ENCODE measurements around the gene UMODL1.
"Not testable (repeated sequence)": the region's sequence is repeated elsewhere in the genome, so short reads cannot be mapped to it uniquely, and the experiment has no call there.

Gene UMODL1

DNA sequence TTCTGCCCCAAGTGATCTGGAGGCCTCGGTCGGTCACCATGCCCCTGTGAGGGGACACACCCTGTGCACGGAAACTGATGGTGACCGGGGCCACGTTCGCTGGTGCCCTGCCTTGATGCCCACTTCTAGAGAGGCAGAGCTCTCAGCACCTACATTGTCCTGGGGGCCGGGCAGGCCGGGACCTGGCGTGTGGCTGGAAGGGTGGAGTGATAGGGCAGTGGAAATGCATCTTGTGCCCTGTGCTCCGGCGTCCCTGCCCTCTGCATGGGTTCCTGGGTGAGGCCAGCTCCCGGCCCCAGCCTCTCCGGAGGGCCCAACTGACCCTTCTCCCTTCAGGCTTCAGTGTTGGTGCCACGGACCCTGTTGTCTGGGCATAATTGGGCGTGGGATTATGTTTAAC lies 11.0 kb upstream of the UMODL1 start:
- no peak for DNase-seq

DNA sequence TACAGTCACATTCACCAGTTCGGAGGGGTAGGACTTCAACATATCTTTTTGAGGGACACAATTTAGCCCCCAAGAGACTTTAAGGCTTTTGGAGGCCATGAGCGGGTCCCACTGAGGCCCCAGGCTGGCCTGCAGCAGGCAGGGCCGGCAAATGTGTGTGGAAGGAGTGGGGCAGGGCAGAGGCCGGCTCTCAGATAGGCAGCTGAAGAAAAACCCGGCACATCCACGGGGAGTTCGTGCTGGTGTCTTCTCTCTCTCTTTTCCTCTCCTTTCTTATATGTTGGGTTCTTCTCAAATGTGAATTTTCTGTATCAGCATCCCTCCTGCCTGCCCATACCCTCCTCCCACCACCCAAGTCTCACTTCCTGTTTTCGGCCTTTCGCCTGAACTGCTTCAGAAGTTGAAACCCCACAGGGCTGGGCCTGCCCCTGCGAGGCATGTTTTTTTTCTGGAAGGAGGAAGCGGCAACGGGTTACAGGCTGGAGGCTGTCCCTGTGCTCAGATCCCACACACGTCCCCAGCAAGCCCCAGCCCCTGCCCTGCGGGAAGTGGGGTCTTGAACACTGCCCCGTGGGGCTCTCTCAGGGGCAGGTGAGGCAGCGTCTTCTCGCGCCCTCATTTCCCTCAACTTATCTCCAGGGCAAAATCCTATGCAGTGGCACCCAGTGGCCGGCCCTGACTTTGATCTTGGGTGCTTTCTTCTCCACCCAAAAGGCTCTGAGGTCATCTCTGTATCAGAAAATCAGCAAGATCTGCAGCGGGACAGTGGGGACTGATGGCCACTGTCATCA lies 9.7 kb upstream of the UMODL1 start:
- DNase-seq = peak; percentile 38 to 73

DNA sequence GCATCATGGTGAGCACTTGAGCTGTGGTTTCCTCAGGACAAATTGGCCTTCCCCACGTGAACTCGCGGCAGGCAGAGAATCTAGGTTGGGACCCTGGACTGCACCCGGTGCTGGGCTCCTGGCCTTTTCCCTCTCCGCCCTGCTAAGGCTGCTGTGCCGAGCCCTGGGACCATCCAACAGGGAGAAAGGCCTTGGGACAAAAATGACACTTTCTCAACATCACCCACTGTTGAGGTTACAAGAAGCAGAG lies 9.2 kb upstream of the UMODL1 start:
- DNase-seq = no peak

DNA sequence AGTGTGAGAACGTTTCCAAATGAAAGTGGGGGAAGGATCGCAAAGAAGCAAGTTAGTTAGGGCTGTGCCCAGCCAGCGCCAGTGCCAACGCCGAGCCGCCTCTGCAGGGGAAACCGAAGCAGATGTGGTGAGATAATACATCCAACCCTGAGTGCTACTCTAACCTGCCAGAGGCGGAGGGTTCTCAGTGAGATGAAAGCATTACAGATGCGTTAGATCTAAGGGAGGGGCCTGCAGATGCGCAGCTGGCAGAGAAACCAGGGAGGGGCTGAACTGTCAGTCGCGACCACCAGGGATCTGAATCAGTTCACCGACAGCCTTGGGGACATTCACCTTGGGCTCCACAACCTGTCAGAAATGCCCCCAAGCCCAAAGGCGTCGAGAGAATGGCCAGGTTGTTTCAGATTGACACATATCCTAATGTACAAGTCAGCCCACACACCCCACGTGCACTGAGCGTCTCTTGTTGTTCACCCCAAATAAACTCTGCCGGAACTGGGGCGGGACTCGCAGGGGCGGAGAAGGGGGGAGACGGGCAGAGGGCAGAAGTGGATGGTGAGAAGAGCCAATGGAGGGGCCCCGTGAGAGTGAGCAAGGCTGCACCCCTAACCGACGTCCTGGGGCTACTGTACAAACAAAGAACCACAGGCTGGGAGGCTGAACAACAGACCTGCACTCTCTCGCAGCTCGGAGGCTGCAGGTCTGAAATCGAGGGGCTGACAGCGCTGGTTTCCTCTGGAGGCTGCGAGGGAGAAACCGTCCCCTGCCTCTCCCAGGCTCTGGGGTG lies 8.7 kb upstream of the UMODL1 start:
- DNase-seq = peak; percentile 90 to 93

DNA sequence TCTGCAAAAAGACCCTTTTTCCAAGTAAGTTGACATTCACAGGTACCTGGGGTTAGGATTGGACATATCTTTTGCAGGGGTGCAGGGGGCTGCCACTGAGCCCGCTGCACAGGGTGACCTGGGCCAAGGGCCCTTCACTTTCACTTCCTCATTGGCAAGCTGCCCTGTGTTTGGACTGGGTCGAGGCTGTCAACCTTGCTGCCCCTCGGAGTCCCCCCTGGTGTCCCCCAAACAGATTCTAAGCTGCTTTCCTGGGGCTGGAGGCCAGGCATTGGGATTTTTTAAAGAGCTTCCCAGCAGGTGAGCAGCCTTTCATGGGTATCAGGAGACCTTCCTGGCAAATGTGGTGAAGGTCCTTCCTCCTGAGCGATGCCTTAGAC lies 7.9 kb upstream of the UMODL1 start:
- peak; percentile 31 to 46 for DNase-seq

DNA sequence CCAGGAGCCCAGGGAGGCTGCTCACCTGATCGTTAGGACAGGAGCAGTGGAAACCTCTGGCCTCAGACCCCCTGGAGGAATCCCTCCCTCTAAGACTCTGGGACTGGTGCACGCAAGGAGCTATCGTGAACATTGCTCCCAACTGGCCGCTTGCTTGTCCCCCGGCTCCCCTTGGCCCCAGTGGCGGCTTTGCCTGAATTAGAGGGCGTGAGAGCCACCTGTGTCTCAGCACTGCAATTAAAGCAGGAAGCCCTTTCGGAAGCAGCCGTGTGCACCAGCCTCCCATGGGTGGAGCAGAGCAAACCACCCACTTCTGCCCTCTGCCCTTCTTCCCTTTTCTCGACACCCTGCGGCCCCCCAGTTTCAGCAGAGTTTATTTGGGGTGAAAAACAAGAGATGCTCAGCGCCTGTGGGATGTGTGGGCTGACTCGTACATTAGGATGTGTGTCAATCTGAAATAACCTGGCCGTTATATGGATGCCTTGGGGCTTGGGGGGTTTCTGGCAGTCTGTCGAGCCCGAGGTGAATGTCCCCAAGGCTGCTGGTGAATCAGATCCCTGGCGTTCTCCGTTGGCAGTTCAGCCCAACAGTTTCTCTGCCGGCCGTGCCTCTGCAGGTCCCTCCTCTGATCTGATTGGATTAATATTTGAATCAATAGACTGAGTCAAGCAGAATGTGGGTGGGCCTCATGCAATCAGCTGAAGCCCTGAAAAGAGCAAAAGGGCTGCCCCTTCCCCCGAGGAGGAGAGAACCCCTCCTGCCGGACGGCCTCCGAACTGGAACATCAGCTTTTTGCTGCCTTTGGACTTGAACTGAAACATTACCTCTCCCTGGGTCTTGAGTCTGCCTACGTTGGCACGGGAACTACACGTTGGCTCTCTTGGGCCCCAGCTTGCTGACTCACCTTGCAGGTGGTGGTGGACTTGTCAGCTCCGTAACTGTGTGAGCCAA lies 7.3 kb upstream of the UMODL1 start:
- peak; percentile 60 to 64 for DNase-seq

DNA sequence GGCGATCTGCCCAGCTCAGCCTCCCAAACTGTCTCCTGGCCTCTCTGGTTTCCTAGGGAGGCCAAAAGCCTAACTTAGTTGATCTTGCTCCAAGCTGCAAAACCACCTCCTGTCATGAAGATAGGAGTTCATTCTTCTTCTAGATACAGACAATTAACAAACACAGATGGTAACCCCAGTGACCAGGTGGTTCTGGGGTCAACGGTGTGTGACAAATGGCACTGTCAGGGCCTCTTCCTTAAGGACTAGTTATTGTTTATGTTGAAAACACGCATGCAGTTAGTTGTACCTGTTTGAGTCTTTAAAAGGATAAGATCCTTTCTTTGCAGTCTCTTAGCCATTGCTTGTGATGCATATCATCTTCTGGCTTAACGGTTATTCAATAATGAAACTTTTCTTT lies 4.6 kb upstream of the UMODL1 start:
- no peak for DNase-seq

DNA sequence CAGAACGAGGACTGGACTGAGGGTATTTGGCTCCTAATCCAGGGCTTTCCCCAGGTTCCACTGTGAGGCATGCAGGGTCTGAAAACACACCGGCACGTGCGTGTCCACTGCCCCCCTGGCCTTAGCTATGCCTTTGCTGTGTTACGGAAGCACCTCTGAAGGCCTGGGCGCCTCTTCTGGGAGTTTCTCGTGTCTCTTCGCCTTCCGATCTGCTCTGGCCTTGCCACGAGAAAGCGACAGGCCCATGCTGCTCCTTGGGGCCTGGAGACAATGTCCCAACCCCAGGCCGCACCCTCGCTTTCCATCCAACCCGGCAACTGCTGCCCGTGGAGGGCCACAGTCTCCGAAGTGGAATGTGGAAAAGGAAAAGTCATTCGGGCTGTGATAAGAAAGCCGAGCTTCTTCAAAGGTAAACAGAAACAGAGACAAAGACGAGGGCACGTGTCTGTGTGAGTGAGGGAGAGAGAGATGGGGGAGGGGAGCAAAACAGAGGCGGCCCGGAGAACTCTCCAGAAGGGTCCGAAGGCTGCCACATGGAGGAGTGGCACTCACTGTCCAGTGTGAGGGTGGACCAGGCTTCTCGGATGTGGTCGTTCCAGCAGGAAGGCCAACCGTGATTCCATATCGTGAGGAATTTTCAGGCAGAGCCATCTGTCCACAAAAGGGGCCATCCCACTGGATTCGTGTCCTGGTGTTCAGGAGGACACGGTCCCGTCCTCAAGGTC lies 3.4 kb upstream of the UMODL1 start:
- DNase-seq = no peak

DNA sequence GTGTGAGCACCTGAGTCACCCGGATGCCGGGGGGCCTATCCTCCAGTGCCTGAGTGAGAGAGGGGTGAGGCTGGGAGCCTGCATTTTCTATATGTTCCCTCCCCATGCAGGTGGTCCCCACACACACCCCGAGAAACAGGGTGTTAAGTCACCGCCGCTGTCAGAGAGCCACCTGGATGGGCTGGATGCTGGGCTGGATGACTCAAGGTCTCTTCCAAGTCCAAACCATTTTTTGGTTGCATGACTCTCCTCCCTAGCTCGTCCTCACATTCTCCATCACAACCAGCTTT lies 2.9 kb upstream of the UMODL1 start:
- no peak for DNase-seq

DNA sequence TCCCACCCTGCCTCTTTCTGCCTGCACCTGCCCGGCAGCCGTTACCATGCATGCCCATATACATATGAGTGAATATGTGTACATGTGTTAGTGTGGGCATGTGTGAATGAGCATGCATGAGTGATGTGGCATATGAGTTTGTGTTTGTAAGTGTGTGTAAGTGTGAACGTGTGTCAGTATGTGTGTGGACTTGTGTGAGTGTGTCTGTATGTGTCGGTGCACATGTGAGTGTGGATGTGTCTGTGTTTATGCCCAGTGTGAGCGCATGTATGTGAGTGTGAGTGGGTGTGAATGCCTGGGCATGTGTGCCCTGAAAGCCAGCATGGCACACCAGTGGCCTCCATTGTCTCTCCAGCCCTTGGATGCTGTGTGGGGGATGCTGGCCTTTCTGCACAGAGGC lies 2.5 kb upstream of the UMODL1 start:
- no peak for DNase-seq

DNA sequence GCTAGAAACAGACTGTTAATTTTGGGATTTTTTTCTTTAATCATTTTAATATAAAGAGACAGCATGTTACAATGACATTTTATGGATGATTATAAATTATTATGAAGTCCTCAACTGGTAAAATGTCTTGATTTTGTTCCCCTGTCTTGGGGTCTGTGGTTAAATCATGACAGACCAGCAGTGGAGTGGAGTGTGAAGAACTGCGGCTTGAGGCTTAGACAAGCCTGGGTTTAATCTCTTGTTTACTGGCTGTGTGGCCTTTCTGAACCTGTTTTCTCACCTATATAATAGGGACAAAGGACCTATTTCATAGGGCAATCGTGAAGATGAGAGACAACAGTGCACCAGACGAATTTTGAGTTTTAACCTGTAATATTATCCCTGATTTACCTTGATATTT lies 1.8 kb upstream of the UMODL1 start:
- no peak for DNase-seq

DNA sequence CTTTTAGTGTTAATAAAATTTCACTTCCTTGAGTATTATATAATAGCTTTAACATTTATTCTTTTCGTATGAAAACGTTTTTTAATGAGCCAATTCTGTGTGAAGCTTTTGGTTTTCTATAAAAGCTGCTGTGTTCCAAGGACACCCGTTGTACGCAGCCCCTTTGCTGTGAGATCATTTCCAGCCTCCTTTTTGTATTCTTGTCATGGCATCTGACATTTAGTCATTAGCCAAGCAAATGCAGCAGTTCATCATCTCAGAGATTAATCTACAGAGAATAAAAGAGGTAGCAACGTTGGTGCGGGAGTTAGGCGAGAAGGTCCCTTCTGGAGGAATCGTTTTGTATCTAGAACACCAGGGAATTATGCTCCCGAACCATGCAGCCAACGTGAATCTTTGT lies 1.3 kb upstream of the UMODL1 start:
- no peak for DNase-seq

DNA sequence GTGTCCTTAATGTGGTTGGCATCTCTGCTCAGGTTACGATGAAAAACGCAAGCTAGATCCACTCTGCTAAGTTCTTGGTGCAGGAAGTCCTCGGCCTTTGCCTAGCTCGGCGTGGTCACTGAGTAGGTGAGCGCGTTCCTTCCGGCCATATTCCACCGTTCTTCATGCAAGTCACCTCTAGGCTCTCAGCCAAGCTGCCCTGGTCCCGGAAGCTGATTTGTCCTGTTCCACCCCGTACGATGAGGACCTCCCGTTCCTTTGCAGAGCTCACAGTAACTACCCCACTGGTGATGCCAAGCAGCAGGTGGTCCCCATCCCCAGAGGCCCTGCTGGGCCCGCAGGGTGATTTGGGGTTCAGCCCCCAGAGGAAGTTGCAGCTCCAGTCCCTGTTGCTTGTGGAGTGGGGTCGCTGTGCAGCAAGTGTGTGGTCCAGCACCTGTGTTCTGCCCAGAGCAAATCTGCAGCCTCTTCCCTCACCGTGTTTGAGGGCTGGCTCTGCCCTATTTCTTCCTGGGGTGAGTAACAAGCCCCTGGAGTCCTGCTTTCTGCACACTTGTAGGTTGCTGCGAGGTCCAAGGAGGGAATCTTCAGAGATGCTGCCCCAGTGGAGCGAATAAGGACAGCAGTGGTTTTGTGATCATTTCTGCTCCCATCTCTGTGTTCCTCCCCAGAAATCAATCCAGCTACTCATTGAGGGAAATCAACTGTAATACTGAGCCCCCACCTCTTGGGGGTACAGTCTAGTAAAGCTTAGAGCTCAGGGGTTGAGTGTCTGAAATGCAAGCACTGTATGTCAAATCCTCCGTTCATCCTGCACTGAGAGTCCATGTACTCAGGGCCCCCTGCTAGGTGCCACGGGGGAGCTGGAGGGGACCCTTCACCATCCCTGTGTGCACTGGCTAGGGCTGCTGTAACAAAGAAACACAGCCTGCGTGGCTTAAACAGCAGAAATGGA lies 2.3 kb downstream of the UMODL1 start:
- no peak for DNase-seq

DNA sequence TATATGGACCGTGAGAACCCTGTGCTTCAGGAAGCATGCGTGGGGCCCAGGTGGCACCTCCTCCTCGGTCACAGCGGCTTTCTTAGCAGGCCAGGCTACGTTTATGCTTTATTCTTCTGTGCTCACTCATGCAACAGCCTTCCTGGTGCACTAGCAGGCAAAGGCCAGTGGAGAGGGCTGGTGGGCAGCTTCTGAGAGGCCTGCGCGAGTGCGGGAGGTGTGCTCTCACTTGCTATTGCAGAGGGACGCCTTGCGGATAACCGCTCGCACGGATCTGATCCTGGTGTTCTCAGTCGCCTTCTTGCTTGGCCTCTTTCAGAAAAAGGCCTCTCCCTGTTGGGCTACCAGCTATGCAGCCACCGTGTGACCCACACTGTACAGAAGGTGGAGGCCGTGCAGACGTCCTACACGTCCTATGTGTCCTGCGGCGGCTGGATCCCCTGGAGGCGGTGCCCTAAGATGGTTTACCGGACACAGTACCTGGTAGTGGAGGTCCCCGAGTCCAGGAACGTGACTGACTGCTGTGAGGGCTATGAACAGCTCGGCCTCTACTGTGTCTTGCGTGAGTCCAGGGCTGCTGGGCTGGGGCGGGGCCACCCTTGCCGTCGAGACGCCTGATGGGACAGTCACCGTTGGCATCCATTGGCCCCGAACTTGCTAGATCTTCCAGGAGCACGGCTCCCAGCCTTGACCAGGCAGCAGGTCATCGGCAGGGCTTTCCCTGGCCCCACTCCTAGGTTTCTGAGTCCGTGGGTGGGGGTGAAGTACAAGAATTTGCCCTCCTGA lies 4.8 kb downstream of the UMODL1 start:
- no peak for DNase-seq

DNA sequence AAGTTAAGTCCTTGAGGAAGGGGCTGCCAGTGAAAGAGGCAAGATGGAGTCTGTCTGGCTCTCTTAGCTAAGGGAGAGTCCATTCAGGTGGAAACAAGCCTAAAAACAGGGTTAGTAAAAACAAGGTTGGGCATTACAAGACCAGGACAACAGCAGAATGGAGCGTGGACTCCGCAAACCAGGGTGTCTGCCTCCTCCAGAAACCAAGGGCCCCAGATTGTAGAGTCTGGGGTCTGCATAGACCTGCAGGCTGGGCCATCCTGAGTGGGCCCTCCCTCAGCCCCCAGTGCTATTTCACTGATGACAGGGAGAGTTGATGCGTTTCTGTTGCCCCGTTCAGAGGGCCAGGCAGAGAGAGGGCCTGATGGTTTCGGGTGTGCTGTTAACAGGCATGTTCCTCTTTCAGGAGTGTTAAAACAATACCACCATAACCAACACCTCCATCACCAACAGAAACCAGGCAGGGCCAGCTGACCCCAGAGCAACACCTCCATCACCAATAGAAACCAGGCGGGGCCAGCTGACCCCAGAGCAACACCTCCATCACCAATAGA lies 6.6 kb downstream of the UMODL1 start:
- not testable (repeated sequence) for DNase-seq

DNA sequence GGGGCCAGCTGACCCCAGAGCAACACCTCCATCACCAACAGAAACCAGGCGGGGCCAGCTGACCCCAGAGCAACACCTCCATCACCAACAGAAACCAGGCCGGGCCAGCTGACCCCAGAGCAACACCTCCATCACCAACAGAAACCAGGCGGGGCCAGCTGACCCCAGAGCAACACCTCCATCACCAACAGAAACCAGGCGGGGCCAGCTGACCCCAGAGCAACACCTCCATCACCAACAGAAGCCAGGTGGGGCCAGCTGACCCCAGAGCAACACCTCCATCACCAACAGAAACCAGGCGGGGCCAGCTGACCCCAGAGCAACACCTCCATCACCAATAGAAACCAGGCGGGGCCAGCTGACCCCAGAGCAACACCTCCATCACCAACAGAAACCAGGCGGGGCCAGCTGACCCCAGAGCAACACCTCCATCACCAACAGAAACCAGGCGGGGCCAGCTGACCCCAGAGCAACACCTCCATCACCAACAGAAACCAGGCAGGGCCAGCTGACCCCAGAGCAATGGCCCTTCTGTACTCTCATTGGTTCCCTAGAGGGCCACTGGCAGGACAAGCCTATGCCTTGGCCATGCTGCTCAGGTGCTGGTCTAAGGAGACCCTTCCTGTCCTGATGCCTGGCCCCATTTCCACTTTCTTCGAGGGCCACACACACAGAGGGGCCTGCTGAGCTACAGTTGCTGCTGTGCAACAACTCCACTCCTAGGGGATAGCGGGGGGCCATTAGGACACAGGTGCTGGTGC lies 7.3 kb downstream of the UMODL1 start:
- not testable (repeated sequence) for DNase-seq

DNA sequence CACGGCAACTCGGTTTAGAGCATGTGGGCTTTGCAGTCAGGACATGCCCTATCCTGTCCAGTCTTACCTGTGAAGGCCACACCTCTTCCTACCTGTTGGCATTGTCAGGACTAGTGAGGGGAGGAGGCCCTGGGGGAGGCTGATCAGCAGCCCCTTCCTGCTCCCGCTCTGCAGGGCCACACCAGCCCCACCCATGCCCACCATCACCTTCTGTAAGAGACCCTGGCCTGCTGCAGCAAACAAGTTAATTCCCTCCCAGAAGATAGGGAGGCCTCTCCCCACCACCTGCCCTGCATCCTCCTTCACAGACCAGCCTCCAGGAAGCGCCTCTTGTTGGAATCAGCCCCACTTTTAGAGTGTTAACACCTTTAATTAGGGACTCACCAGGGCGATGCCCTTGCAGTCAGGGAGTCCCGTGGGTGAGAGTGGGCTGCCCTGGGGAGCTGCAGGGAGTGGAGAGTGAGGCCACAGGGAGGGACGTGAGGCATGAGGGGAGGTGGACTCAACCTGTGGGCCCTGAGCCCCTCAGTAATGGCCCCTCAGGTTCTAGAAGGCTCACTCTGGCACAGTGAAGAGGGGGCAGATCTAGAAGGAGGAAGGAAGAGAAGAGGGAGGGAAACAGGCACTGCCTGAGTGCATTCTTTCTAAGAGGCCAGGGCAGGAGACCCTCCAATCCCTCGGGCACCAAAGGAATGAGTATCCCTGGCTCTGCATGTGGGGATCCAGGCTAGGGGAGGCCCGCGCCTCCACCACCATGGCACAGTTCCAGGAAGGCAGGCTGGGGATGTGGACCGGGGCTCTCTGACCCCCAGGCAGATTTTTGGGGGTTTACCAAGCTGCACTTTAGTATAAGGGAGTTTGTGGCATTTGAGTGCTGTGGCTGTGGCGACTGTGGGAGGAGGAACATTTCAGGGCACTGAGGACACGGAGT lies 8.2 kb downstream of the UMODL1 start:
- no peak for DNase-seq

DNA sequence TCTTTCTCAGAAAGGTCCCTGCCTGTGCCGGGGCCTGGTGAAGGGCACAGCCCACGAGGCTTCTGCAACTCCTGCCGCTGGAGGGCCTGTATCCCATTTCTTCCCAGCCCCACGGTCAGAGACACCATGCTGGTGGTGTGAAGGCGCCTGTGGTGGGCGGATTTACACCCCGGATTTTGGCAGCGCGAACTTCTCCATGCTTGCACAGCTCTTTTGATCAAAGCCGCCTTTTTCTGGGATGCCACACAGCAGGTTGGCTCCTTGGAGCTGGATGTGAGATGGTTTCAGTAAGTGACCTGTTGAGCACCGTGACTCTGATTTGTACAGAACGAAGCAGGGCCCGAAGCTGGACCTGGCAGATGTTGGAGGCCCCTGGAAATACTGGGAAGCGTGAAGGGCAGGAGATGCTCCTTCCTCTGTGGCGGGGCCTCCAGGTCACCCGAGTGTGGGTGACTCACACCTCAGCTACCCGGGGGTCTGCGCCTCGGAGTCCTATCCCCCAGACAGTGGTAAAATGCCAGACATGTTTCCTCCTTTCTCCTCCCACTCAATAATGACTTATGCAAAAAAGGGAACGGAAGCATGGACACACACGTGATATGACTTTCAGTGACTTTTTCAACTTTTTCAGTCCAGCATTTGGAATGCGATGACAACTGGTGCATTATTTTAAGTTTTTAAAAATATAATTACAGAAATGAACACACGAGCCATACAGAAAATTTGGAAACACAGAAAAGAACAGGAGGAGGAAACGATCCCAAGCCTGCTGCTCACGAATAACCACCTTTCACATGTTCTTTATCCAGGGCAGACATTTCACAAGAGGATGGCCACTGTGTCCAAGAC lies 9.0 kb downstream of the UMODL1 start:
- no peak for DNase-seq
